ENCODE results near the gene CRABP1. TPM values are rescaled to one million over a fixed set of nuclear protein-coding genes. Genes with fewer than 3 reads are reported as not detected.

CRABP1 gene
- total RNA-seq, 2 donors from 2014 or later = 103 TPM

- H3K27ac ChIP-seq (ENCODE audit: low read depth, low read length) = no peak overlapping the region
- Mint-ChIP-seq H3K27me3 (ENCODE audit: insufficient read depth) (peaks cover 11% of the 10 kb centered on the region), H3K36me3 (ENCODE audit: low read depth) (no peaks in the 10 kb centered on the region), H3K4me3 (no peak overlapping the region), H3K27ac (no peak overlapping the region), H3K4me1 (peaks cover 8% of the 10 kb centered on the region), H3K9me3 (peaks cover 13% of the 10 kb centered on the region)
- no peaks in the 10 kb centered on the region for H3K27me3 ChIP-seq (ENCODE audit: control insufficient read depth, insufficient read depth, low read length, poor library complexity, severe bottlenecking)
- no peaks in the 10 kb centered on the region for H3K9me3 ChIP-seq (ENCODE audit: control insufficient read depth, low read length)
- H3K36me3 ChIP-seq (ENCODE audit: control insufficient read depth, insufficient read depth, low read length) = no peaks in the 10 kb centered on the region
- DNase-seq = no peak
- no peak overlapping the region for H3K9ac ChIP-seq (ENCODE audit: extremely low read depth, low read length, poor library complexity, severe bottlenecking)
- no peak for TF ChIP-seq CTCF (conservative IDR thresholded peaks at IDR 0.05)
- H3K4me3 ChIP-seq (ENCODE audit: low read length) = no peak overlapping the region
- H3K4me1 ChIP-seq (ENCODE audit: control insufficient read depth, insufficient read depth, low read length) = no peaks in the 10 kb centered on the region
- 90 to 93% methylated on average over 4 to 7 of the region's 7 CpGs for WGBS, 2 experiments (ENCODE audit: insufficient coverage in 1 of 2, insufficient read length in 1 of 2)
Measured at GRCh38 chr15:78382114-78382880, 42.1 kb downstream of the CRABP1 start.

- peaks cover 6% of the 10 kb centered on the region for H3K27me3 Mint-ChIP-seq (ENCODE audit: insufficient read depth)
- Histone ChIP-seq H3K27ac (ENCODE audit: low read depth, low read length) (no peak overlapping the region), H3K36me3 (ENCODE audit: control insufficient read depth, insufficient read depth, low read length) (no peaks in the 10 kb centered on the region), H3K27me3 (ENCODE audit: control insufficient read depth, insufficient read depth, low read length, poor library complexity, severe bottlenecking) (no peaks in the 10 kb centered on the region), H3K4me3 (ENCODE audit: low read length) (no peak overlapping the region), H3K4me1 (ENCODE audit: control insufficient read depth, insufficient read depth, low read length) (no peaks in the 10 kb centered on the region), H3K9me3 (ENCODE audit: control insufficient read depth, low read length) (no peaks in the 10 kb centered on the region), H3K9ac (ENCODE audit: extremely low read depth, low read length, poor library complexity, severe bottlenecking) (no peak overlapping the region)
- H3K27ac Mint-ChIP-seq = no peak overlapping the region
- DNase-seq = no peak
- H3K36me3 Mint-ChIP-seq (ENCODE audit: low read depth) = no peaks in the 10 kb centered on the region
- peaks cover 14% of the 10 kb centered on the region for H3K4me1 Mint-ChIP-seq
- H3K4me3 Mint-ChIP-seq = no peak overlapping the region
- no peak for TF ChIP-seq CTCF (conservative IDR thresholded peaks at IDR 0.05)
- 93 to 98% methylated on average over 7 of the region's 7 CpGs for WGBS, 2 experiments (ENCODE audit: insufficient coverage in 1 of 2, insufficient read length in 1 of 2)
- peaks cover 13% of the 10 kb centered on the region for H3K9me3 Mint-ChIP-seq
Measured at GRCh38 chr15:78384651-78385050, 44.5 kb downstream of the CRABP1 start.

- no peak for TF ChIP-seq CTCF (conservative IDR thresholded peaks at IDR 0.05)
- H3K9me3 Mint-ChIP-seq = no peaks in the 10 kb centered on the region
- peaks cover 6% of the 10 kb centered on the region for H3K27me3 Mint-ChIP-seq (ENCODE audit: insufficient read depth)
- no peaks in the 10 kb centered on the region for H3K36me3 Mint-ChIP-seq (ENCODE audit: low read depth)
- H3K27me3 ChIP-seq (ENCODE audit: control insufficient read depth, insufficient read depth, low read length, poor library complexity, severe bottlenecking) = no peaks in the 10 kb centered on the region
- 77 to 81% methylated on average over 6 of the region's 6 CpGs for WGBS, 2 experiments (ENCODE audit: insufficient coverage in 1 of 2, insufficient read length in 1 of 2)
- H3K36me3 ChIP-seq (ENCODE audit: control insufficient read depth, insufficient read depth, low read length) = no peaks in the 10 kb centered on the region
- H3K27ac Mint-ChIP-seq = no peak overlapping the region
- H3K9me3 ChIP-seq (ENCODE audit: control insufficient read depth, low read length) = no peaks in the 10 kb centered on the region
- no peaks in the 10 kb centered on the region for H3K4me1 ChIP-seq (ENCODE audit: control insufficient read depth, insufficient read depth, low read length)
- H3K4me1 Mint-ChIP-seq = peaks cover 11% of the 10 kb centered on the region
- DNase-seq = no peak
- no peak overlapping the region for H3K4me3 Mint-ChIP-seq
- no peak overlapping the region for H3K9ac ChIP-seq (ENCODE audit: extremely low read depth, low read length, poor library complexity, severe bottlenecking)
- H3K4me3 ChIP-seq (ENCODE audit: low read length) = no peak overlapping the region
- no peak overlapping the region for H3K27ac ChIP-seq (ENCODE audit: low read depth, low read length)
Measured at GRCh38 chr15:78387246-78388037, 47.3 kb downstream of the CRABP1 start.
